ENCODE results near the gene GPR156.
"Not testable (repeated sequence)": the region's sequence is repeated elsewhere in the genome, so short reads cannot be mapped to it uniquely, and the experiment has no call there.

Gene GPR156

DNA sequence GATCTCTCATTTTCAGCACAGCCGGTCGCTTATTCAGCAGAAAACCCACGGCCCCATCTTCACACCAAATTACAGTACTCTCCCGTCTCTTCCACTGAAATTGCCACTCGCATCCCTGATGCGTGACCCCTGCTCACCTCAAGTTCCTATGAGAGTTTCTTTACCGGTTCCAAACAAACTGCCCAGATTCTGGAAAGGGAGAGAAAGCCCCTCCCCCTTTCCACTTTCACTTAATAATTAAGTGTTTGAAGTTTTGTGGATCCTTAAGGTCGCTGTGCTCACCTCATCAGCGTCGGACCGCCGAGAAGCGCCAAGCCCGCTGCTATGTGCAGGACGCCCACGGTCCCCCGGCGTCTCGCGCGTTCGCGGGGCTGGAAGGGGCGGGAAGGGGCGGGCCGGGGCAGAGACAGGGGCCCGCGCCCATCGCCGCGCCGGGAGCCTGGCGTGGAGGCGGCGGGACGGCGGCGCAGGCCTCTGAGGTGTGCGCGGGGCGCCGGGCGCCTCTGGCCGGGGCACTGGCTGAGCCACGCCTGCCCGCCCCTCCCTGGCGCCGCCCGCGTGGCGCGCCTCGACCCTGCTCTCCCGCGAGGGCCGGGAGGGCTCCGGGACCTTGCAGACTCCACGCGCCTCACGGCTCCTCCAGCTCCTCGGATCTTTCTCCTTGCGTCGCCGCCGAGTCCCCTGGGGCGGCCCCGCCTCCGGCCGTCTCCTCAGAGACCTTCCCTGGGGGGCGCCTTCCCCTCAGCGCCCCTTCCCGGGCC lies at the start of gene GPR156:
GPR156 (minus strand) TSS at position 476 of the 761 bp plus-strand sequence. CDS start 41,124 bp downstream, outside the sequence.
- DNase-seq = no peak

DNA sequence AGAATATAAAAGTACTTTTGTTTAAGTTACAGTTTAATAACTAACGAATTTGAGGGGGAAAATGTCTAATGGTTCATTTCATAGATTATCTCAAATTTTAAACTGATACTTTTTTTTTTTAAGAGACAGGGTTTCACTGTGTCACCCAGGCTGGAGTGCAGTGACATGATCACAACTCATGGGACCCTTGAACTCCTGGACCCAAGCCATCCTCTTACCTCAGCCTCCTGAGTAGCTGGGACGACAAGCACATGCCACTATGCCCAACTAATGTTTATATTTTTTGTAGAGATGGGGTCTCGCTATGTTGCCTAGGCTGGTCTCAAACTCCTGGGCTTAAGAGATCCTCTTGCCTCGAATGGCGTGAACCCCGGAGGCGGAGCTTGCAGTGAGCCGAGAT lies 47.6 kb upstream of the GPR156 start:
- DNase-seq = no peak

DNA sequence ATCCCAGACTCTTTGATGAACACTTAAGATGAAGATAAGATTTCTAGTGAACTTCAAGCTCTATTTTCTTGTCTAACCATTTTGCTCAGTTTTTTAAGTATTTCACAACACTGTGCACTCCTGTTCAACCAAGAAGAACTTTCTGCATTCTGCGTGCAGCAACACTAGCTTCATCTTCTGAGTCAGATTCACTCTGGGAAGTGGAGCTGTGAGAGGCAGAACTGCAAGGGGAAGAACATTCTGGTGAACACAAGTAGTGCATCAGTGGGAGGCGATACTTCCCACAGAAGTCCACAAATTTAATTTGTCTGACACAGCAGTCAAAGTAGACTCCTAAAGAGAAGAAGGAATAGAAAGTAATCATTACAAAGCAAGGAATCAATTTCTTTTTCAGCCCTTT lies 46.1 kb upstream of the GPR156 start:
- no peak for DNase-seq

GRCh38 chr3:120326784-120327183 lies 41.8 kb upstream of the GPR156 start:
- DNase-seq = no peak

GRCh38 chr3:120324190-120324589 lies 39.2 kb upstream of the GPR156 start:
- no peak for DNase-seq

DNA sequence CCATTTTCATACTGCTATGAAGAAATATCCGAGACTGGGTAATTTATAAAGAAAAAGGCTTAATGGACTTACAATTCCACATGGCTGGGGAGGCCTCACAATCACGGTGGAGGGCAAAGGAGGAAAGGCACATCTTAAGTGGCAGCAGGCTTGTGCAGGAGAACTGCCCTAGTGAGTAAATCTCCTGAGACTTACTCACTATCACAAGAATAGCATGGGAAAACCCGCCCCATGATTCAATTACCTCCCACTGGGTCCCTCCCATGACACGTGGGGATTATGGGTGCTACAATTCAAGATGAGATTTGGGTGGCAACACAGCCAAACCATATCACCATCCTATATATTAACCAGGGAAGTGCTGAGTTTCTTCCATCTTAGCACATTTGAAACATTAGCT lies 38.7 kb upstream of the GPR156 start:
- not testable (repeated sequence) for DNase-seq

- DNase-seq = no peak
These were observed 27.1 kb upstream of the GPR156 start for GRCh38 chr3:120311863-120312794.

- no peak for DNase-seq
These were observed 21.8 kb upstream of the GPR156 start for GRCh38 chr3:120306519-120307455.

DNA sequence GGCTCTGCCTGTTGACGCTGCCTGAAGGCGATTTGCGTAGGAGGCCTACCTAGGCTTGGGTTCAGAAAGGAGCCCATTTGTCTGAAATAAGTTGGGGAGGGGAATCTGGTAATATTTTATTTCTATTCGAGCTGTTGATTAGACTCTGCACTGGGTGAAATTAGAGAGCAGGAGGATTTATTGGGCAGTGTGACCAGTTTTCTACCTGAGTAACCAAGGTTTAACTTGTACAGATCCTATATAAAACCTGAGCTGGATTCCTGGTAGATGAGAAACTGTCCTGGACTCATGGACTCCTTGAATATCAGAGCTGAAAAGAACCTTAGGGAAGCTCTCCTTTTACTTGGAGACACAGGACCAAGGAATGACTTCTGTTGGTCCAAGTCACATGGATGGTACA lies 19.6 kb upstream of the GPR156 start:
- DNase-seq = no peak

- DNase-seq = no peak
These were observed 17.3 kb upstream of the GPR156 start for GRCh38 chr3:120302361-120302760.

- no peak for DNase-seq
These were observed 15.9 kb upstream of the GPR156 start for GRCh38 chr3:120300971-120301370.

DNA sequence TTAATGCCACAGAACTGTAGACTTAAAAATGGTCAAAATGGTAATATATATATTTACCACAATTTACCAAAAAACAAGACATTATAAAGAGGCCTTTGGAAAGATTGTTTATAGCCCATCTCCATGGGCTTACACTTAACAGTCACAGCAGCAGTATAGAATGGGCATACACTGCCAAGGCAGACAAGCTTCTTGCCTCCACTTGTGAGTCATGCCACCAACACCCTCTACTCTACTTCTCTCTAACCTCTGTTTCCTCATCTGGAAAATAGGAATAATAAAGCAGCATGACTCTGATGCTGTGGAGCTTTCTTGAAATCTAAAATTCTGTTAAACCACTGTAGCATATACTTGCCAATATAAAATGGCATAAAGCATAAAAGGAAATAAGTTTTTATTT lies 14.4 kb upstream of the GPR156 start:
- DNase-seq = no peak

DNA sequence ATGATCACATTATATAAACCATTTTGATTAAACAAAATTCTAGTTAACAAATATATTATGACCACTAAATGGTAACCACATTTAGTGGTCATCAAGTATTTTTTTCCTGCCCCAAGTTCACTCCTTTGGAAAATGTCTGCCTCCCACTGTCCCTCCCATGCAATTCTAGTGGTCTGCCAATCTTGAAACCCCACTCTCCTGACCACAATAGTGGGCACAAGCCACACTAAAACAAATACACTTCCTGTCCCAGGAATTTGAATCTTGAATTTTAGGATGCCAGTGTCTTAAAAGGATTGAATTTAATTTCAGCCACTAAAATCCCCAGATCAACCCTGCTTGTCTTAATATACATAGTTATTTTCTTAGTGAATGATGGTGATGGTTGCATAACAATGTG lies 14.0 kb upstream of the GPR156 start:
- DNase-seq = no peak

DNA sequence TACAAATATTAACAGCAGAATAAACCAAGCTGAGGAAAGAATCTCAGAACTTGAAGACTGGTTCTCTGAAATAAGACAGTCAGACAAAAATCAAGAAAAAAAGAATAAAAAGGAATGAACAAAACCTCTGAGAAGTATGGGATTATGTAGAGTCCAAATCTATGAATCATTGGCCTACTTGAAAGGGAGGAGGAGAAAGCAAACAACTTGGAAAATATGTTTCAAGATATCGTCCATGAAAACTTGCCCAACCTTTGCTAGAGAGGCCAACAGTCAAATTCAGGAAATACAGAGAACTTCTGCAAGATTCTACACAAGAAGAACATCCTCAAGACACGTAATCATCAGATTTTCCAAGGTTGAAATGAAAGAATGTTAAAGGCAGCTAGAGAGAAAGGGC lies 6.5 kb upstream of the GPR156 start:
- not testable (repeated sequence) for DNase-seq

DNA sequence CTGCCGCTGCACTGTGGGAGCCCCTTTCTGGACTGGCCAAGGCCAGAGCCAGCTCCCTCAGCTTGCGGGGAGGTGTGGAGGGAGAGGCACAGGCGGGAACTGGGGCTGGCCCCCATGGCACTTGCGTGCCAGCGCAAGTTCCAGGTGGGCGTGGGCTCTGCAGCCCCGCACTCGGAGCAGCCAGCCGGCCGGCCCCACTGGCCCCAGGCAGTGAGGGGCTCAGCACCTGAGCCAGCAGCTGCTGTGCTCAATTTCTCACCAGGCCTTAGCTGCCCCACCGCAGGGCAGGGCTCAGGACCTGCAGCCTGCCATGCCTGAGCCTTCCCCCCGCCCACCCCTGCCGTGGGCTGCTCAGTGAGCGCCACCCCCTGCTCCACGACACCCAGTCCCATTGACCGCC lies 4.6 kb upstream of the GPR156 start:
- DNase-seq = no peak

- no peak for DNase-seq
These were observed 1.4 kb upstream of the GPR156 start for GRCh38 chr3:120286465-120286864.

GRCh38 chr3:120285508-120285841 lies 453 bp upstream of the GPR156 start:
- DNase-seq = no peak

DNA sequence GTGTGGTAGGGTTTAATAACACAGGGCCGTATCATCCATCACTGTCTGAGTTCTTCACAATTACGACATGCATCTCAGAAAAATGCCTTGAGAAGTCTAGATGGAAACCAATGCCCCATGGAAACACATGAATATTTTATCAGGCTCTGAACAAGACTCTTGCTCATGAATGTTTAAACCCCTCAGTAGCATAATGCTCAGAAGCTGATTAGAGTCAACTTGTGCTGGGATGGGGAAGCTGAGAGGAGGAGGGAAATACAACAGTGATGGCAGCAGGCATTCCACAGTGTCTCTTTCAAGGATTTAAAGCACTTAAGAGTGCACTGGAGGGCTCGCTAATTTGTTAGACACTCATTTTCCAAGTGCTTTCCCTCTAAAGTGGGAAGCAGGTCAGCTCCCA lies 3.8 kb downstream of the GPR156 start:
- DNase-seq = no peak

- no peak for DNase-seq
These were observed 4.5 kb downstream of the GPR156 start for GRCh38 chr3:120280566-120280965.

DNA sequence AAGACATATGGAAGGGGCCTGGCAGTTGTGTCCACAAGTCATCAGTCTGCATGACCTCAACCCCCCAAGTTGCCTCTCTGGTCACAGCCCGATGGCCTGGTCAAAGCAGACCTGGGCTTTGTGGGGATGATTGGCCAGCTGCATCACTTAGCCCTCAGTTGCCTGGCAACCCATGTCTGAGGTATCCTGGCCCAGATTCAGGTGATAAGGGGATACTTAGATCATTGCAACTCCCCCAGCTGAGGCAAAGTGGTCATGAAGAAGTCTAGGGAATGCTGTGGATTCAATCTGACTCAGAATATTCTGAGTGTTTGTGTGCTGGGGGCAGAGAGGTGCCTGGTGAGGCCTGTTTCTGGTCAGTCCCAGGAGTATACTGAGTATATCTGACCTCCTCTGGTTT lies 5.0 kb downstream of the GPR156 start:
- no peak for DNase-seq

DNA sequence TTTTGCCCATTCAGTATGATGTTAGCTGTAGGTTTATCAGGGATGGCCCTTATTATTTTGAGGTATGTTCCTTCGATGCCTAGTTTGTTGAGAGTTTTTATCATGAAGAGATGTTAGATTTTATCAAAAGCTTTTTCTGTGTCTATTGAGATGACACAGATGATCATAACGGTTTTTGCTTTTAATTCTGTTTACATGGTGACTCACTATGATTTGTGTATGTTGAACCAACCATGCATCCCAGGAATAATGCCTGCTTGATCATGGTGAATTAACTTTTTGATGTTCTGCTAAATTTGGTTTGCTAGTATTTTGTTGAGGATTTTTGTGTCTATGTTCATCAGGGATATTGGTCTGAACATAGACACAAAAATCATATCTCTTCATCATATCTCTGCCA lies 8.3 kb downstream of the GPR156 start:
- no peak for DNase-seq

DNA sequence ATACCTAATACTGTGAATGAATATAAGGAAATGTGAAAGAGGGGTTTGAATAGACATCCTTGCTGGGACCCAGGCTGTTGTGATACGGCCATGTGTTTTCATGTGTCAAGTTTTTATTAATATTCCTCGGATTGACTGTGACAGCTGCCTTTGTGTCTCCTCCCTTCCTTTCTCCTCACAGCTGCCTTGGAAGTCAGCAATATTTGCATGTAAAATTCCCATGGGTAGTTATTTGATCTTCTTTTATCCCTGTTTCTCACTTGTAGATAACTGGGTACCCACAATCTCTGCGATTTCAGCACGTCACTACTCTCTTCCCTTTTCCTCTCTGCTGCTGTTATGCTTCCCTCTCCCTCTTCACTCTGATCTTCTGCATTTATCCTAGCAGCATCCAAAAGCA lies 9.4 kb downstream of the GPR156 start:
- DNase-seq = no peak

DNA sequence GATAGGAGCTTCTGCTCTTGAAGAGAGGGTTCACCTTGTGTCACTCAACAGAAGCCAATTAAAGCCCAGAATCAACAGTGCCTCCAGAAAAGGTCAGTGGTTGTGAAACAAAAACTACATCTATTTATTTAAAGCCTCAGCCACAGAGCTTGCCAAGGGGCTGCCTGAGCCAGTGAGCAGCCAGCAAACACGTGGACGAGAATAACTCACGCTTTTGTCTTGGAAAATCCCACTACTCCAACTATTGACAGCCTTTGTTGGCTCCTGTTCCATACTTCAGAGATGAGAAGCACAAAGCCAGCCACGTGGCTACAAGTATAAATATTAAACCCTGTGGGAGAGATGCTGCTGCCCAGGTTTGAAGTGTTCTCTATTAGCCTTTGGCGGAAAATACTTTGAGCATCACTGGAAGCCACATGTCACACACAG lies 10.3 kb downstream of the GPR156 start:
- DNase-seq = no peak
